T-helper 17 cell (primary cell): ENCODE data around the gene C9. TPM values are rescaled to one million over a fixed set of nuclear protein-coding genes. Genes with fewer than 3 reads are reported as not detected.
A peak's percentile ranks its signal among the peaks of the same experiment; 100 is the strongest.
"Not testable (repeated sequence)": the region's sequence is repeated elsewhere in the genome, so short reads cannot be mapped to it uniquely, and the experiment has no call there.

Experiments
- ATAC-seq: fragments of 150-1000 bp; cut with Tn5 transposase; 2 replicates; pipeline ENCODE4 v1.10.0; 2021; ENCODE audit warnings: mild to moderate bottlenecking, moderate library complexity
- DNase-seq, 3 donors: peaks; one replicate each; pipeline versions ENCODE4 v3.0.0 to v3.0.0-alpha.2; 2020 to 2021
- H3K9me3 ChIP-seq: one replicate; pipeline ENCODE4 v1.7.0; 2013; ENCODE audit warnings: low read length, mild to moderate bottlenecking; ENCODE audit not compliant: control insufficient read depth, poor library complexity, severe bottlenecking
- H3K27ac Mint-ChIP-seq: one replicate; pipeline ENCODE4 v1.8.0; 2022; ENCODE audit warnings: mild to moderate bottlenecking, moderate library complexity, mixed read lengths
- H3K27me3 Mint-ChIP-seq: one replicate; pipeline ENCODE4 v1.8.0; 2022; ENCODE audit warnings: mixed read lengths
- H3K36me3 Mint-ChIP-seq: one replicate; pipeline ENCODE4 v1.8.0; 2022; ENCODE audit warnings: low read depth, mixed read lengths
- H3K4me1 Mint-ChIP-seq: one replicate; pipeline ENCODE4 v1.8.0; 2022; ENCODE audit warnings: mild to moderate bottlenecking, mixed read lengths
- H3K4me3 Mint-ChIP-seq: one replicate; pipeline ENCODE4 v1.8.0; 2022; ENCODE audit warnings: mild to moderate bottlenecking, moderate library complexity, mixed read lengths
- total RNA-seq, 4 donors: library from RNA in 2 of 4; stranded (reverse) in 2 of 4; gene quantifications; one replicate each; pipeline ENCODE4 v1.2.3 and lab custom pipeline; 2022 to 2026

C9 gene
- total RNA-seq (not detected), total RNA-seq (lab: John Stamatoyannopoulos, UW) (0 reads per million in 2 donors)

DNA sequence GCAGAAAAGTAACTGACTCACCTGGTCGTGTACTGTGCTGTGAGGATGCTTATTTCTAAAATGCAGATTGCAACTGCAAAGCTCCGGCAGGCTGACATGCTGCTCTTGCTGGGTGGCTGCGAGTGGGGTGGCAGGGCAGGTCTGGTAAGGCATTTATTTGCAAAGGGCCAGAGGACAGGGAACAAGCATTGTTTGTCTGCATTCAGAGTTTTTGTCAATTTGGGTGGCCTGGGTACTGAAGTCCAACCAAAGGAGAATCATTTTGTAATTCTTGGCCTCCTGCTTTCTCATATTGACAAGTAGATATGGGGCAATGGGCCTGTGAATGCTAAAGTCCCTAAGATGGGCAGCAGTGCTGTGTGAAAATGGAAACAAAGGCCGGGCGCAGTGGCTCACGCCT is at the start of gene C9:
C9 (minus strand) TSS at position 129 of the 400 bp plus-strand sequence; CDS start at position 98, 31 bp downstream.
- DNase-seq (no peak), ATAC-seq (no peak)
- H3K9me3 ChIP-seq, result no peaks in the 10 kb centered on the region
- Mint-ChIP-seq H3K36me3 (no peaks in the 10 kb centered on the region), H3K4me1 (peaks cover 2% of the 10 kb centered on the region), H3K27me3 (peaks cover 5% of the 10 kb centered on the region), H3K27ac (no peak within 1 kb of the TSS), H3K4me3 (no peak within 1 kb of the TSS)

DNA sequence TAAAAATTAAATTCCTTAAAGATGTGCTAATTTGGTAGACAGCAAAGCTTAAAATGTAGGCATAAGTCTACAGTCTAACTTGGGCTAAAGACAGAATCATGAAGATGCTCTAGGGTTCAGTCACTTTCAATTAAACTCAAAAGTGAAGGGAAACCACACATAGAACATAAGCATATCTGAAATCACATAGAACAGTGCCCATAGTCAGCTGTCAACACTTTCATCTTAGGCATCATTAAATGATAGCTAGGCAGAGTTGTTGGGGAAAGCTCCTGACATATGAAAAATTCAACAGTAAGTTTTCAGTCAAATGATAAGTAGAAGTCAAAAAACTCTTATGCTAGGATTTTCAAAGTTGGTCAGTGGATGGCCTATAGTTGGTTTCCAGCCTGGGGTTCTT is 49.5 kb upstream of the C9 start:
- no peaks in the 10 kb centered on the region for H3K9me3 ChIP-seq
- H3K27me3 Mint-ChIP-seq, result peaks cover 51% of the 10 kb centered on the region
- no peaks in the 10 kb centered on the region for H3K4me1 Mint-ChIP-seq
- H3K27ac Mint-ChIP-seq, result no peak overlapping the region
- DNase-seq, result no peak
- no peak overlapping the region for H3K4me3 Mint-ChIP-seq
- ATAC-seq, result no peak
- H3K36me3 Mint-ChIP-seq, result no peaks in the 10 kb centered on the region

DNA sequence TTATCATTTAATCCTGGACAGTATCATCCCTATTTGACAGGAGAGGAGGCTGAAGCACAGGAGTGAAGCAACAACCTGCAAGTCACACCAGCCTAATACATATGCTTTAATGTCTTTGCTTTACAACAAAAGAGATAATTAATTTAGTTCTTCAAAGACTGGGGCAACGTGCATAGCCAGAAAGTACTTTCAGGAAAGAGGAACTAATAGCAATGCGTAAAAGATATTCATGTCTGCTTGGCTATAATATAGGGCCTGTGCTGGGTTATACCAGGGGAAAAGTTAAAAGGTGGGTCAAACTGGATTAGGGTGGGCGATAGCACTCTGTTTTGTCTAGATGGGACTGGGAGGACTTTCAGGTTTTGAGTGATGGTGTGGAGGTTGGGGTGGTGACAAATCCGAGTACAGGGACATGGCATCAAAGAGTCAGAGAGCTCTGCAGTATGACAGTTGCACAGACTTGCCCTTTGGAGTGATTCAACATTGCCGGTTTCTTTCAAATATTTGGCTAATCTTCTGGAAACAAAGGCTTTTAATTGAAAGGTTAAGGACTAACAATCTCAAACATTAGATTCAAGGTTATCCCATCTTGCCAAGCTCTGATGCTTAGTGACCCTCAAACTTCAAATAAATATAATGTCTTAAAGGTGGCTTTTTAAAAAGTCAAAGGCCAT is 48.6 kb upstream of the C9 start:
- no peaks in the 10 kb centered on the region for H3K9me3 ChIP-seq
- Mint-ChIP-seq H3K36me3 (no peaks in the 10 kb centered on the region), H3K4me1 (no peaks in the 10 kb centered on the region), H3K27ac (no peak overlapping the region), H3K27me3 (peaks cover 50% of the 10 kb centered on the region), H3K4me3 (no peak overlapping the region)
- ATAC-seq (no peak), DNase-seq (no peak)

DNA sequence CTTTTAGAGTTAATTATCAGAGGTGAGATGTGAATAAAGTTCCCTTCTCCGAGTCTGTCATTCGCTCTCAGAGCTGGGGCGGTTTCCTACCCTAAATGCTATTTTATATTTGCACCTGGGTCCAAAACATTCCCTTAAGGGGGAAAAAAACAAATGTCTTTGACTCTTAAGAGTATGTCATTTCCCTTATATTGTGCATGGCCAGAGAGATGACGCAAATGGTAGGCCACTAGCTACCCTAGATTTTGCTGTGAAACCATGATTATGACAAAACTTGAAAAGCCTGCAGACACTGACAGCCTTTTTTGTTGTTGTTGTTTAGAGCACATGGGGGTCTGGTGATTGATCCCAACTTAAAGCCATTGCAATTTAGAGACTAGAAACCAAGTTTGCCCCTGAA is 47.7 kb upstream of the C9 start:
- H3K27ac Mint-ChIP-seq, result no peak overlapping the region
- no peaks in the 10 kb centered on the region for H3K9me3 ChIP-seq
- H3K4me1 Mint-ChIP-seq, result no peaks in the 10 kb centered on the region
- ATAC-seq (no peak), DNase-seq (no peak)
- no peaks in the 10 kb centered on the region for H3K36me3 Mint-ChIP-seq
- H3K4me3 Mint-ChIP-seq, result no peak overlapping the region
- peaks cover 59% of the 10 kb centered on the region for H3K27me3 Mint-ChIP-seq

DNA sequence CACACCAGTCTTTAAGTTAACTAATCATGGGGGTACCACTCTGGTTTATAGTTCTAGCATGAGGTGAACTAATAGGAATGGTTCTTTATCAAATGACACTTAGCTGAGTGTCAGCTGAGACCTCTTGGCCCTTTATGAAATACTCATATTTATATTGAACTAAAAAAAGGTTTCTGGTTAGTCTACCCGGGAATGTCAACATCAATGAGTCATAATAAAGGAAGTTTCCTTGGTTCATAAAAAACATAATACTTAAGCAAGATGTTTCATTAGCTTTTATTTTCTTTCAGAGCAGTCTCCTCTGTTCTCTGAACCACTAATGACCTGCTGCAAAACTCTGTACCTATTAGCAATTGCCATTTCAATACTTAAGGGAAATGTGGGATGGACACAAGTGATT is 46.8 kb upstream of the C9 start:
- no peak overlapping the region for H3K4me3 Mint-ChIP-seq
- no peaks in the 10 kb centered on the region for H3K9me3 ChIP-seq
- H3K27ac Mint-ChIP-seq, result no peak overlapping the region
- H3K27me3 Mint-ChIP-seq, result peaks cover 58% of the 10 kb centered on the region
- no peak for DNase-seq
- H3K36me3 Mint-ChIP-seq, result no peaks in the 10 kb centered on the region
- no peaks in the 10 kb centered on the region for H3K4me1 Mint-ChIP-seq
- no peak for ATAC-seq

DNA sequence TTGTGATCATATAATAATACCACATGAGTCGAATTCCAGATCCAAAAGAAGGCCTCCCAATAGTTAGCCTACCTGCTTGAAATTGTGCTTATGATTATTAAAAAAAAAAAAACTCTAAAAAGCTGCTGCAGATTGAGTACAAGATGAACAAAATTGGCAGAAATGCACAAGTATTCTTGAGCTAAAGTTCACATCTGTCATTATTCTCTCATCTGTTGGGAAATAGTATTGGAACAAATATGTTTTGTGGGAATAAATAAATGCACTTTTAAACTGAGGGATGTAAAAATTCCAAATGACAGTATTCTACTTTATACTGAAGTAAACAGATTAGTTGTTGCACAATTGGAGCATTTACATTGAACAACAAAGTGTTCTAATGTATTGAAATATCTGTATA is 44.7 kb upstream of the C9 start:
- Mint-ChIP-seq H3K4me1 (no peaks in the 10 kb centered on the region), H3K27ac (no peak overlapping the region), H3K27me3 (peaks cover 68% of the 10 kb centered on the region), H3K4me3 (no peak overlapping the region), H3K36me3 (no peaks in the 10 kb centered on the region)
- DNase-seq, result no peak
- no peak for ATAC-seq
- no peaks in the 10 kb centered on the region for H3K9me3 ChIP-seq

DNA sequence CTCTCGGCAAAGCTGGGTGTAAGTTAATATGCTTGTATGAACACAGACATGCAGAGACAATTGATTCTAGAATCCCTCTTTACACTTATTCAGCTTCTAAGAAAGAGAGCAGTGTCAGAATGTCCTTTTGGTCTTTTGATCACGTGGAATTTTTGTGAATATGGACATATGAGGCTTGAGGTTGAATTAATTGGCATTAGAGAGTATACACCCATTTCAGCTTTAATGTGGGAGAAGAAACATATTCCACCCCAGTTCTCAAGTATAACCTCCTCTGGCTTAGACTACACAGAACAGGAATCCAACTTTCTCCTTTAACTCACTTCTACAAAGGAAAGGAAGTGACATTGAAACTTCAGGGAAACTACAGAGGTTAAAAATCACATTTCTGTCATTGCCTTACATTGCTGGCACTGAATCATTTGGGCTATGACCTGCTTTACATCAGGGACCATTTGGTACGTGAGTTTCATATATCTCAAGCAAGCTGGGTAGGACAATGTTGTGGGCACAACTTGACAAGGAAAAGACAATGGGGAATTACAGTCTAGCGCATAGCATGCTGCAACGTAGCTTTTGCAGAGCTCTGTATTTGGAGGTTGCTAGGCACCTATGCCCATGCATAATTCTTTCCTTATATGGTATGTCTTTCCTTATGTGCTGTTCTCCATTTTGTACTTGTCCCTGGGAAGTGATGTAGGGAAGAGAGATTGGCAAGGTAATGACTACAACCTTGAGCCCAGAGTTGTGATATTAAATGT is 41.0 kb upstream of the C9 start:
- Mint-ChIP-seq H3K27ac (no peak overlapping the region), H3K4me1 (no peaks in the 10 kb centered on the region)

DNA sequence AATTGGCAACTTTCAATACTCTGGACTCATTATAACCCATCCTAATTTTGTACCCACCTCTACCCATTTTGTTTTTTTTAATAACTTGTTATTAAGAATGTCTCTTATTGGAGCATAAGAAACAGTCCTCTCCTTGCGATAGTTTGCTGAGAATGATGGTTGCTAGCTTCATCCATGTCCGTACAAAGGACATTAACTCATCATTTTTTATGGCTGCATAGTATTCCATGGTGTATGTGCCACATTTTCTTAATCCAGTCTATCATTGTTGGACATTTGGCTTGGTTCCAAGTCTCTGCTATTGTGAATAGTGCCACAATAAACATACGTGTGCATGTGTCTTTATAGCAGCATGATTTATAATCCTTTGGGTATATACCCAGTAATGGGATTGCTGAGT is 39.5 kb upstream of the C9 start:
- H3K9me3 ChIP-seq, H3K4me1 Mint-ChIP-seq, H3K4me3 Mint-ChIP-seq, DNase-seq, H3K36me3 Mint-ChIP-seq, H3K27ac Mint-ChIP-seq, ATAC-seq: not testable (repeated sequence)
- H3K27me3 Mint-ChIP-seq, result peaks cover 30% of the 10 kb centered on the region

More for the DNA sequence above, 41.0 kb upstream of the C9 start:
- ATAC-seq, result no peak
- H3K36me3 Mint-ChIP-seq, result no peaks in the 10 kb centered on the region
- no peak for DNase-seq
- no peaks in the 10 kb centered on the region for H3K9me3 ChIP-seq
- H3K4me3 Mint-ChIP-seq, result no peak overlapping the region
- H3K27me3 Mint-ChIP-seq, result peaks cover 42% of the 10 kb centered on the region

DNA sequence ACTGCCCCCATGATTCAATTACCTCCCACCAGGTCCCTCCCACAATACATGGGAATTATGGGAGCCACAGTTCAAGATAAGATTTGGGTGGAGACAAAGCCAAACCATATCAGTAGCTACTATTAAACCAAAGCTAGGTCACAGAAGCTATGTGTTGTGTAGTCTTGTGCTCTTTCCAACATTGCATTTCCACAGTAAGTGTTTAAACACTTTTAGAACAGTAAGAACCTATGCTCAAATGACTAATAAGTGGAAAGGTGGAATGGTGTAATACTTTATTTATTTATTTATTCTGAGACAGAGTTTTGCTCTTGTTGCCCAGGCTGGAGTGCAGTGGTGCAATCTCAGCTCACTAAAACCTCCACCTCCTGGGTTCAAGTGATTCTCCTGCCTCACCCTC is 37.8 kb upstream of the C9 start:
- H3K27me3 Mint-ChIP-seq, result peaks cover 19% of the 10 kb centered on the region
- H3K4me3 Mint-ChIP-seq, H3K27ac Mint-ChIP-seq, H3K9me3 ChIP-seq, H3K36me3 Mint-ChIP-seq, H3K4me1 Mint-ChIP-seq, ATAC-seq, DNase-seq: not testable (repeated sequence)

DNA sequence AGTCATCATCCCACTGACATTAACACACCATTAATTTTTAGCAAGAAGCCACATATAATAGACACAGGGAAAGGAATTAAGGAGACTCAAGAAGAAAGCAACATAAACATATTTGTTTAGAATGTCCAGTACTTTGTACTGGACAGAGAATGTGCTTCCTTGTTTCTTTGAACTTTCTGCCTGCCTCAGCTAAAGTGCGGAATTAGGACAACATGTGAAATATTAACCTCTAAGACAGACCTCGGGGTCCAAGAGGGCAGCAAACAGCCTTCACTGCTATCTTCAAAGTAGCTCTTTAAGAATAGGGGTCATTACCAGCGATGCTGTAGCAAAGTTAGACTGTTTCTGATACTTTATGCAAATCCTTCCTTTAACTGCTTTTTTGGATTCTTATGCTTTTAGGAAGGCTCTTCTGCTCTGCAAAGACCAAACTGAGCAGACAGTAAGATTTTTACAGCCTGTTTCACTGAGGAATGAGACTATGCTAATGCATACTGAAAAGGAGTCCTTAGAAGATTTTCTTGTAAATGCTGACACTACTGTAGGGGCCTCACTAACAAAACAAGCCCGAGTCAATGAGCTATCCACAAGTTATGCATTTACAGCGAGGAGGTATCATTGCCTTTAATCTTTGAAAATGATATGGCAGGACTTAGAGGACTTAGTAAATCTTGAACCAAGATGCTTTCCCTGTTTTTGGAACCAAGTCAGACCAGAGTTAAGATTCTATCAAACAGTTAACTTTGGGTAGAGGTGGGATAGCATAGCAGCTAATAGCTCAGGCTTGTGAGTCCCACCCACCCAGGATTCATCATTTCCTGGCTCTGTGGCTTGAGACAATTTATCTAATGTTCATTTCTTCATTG is 36.7 kb upstream of the C9 start:
- Mint-ChIP-seq H3K4me3 (no peak overlapping the region), H3K27ac (peak overlapping the region; percentile 39), H3K27me3 (peaks cover 17% of the 10 kb centered on the region), H3K36me3 (no peaks in the 10 kb centered on the region), H3K4me1 (peaks cover 3% of the 10 kb centered on the region)
- DNase-seq, result no peak
- no peak for ATAC-seq
- H3K9me3 ChIP-seq, result no peaks in the 10 kb centered on the region

DNA sequence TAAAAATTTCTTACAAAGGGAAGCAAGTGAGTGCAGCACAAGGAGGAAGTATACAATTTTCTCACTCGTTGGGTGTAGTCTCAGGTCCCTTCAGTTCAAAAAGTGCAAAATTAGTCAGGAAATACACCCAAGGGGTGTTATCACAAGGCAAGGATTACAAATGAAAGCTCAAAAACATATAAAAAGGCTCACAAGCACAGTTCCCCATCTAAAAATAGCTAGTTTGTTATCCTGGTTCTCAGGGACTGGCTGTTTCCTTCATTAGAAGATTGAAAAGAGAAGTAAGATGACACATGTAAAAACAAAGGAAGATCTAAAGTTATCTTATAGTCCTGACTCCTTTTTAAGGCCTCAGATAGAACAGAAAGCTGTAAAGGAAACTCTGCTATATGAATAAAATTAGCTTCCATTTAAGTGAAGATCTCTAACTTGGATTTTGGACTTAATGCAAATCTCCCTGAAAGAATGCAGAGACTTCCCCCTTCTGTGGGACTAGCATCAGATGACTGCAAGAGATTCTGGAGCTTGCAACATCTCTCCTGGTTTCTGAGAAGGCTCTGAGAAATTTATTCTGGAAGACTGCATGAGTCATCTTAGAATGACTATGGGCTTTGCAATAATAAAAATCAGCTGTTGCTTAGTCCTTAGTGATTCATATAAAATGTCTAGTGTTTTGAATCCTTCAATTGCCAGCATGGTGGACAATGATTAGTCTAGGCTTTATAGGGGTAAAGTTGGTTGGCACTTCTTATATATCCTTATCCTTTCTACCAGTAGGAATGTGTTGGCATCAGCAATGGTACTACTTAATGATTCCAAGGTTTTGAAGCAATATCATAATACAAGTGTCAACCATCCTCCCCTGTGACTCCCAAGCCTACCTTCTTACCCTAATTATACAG is 35.1 kb upstream of the C9 start:
- H3K9me3 ChIP-seq, result no peaks in the 10 kb centered on the region
- Mint-ChIP-seq H3K27ac (no peak overlapping the region), H3K4me1 (peaks cover 3% of the 10 kb centered on the region), H3K27me3 (peaks cover 10% of the 10 kb centered on the region), H3K4me3 (no peak overlapping the region), H3K36me3 (no peaks in the 10 kb centered on the region)
- ATAC-seq, result no peak
- DNase-seq, result no peak

DNA sequence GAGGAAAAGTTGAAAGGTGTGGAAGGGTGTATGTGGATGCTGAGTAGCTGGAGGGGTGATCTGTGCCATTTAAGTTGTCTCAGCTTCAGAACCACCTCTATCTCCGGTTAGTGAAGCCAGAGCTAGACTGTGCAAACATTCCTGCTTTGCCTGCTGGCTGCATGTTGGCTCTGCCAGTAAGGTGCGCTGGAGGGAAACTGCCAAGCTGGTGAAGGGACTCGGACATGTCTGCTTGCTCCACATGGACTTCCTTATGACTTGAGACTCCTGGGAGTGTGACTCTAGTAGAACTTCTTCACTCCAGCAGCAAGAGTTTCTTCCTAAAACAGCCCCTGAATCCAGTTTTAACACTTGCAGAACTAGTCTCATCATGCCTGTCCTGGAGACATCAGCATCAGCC is 32.5 kb upstream of the C9 start:
- H3K36me3 Mint-ChIP-seq, result no peaks in the 10 kb centered on the region
- no peaks in the 10 kb centered on the region for H3K9me3 ChIP-seq
- H3K4me3 Mint-ChIP-seq, result no peak overlapping the region
- peaks cover 3% of the 10 kb centered on the region for H3K4me1 Mint-ChIP-seq
- DNase-seq (no peak), ATAC-seq (no peak)
- H3K27me3 Mint-ChIP-seq, result peaks cover 10% of the 10 kb centered on the region
- no peak overlapping the region for H3K27ac Mint-ChIP-seq
